Upper lobe of right lung (tissue), 1 donor: ENCODE data around the gene STYXL1. TPM values are rescaled to one million over a fixed set of nuclear protein-coding genes. Genes with fewer than 3 reads are reported as not detected.
A peak's percentile ranks its signal among the peaks of the same experiment; 100 is the strongest.
"Not testable (repeated sequence)": the region's sequence is repeated elsewhere in the genome, so short reads cannot be mapped to it uniquely, and the experiment has no call there.

Experiments used
- ATAC-seq: fragments of 200-7000 bp; cut with Tn5 transposase; one replicate; pipeline ENCODE4 v1.9.1; 2020; ENCODE audit warnings: mild to moderate bottlenecking, moderate library complexity
- DNase-seq: peaks from one replicate; pipeline ENCODE4 v3.0.0-alpha.2; 2020
- H3K27ac ChIP-seq: fragments of 200-600 bp; one replicate; pipeline ENCODE4 v1.8.0; 2022
- H3K27me3 ChIP-seq: fragments of 200-600 bp; one replicate; pipeline ENCODE4 v1.8.0; 2022; ENCODE audit warnings: mild to moderate bottlenecking
- H3K36me3 ChIP-seq: fragments of 200-600 bp; one replicate; pipeline ENCODE4 v1.8.0; 2022
- H3K4me1 ChIP-seq: fragments of 200-600 bp; one replicate; pipeline ENCODE4 v1.8.0; 2022
- H3K4me3 ChIP-seq: fragments of 200-600 bp; one replicate; pipeline ENCODE4 v1.8.0; 2022; ENCODE audit warnings: mild to moderate bottlenecking
- H3K9me3 ChIP-seq: fragments of 200-600 bp; one replicate; pipeline ENCODE4 v1.8.0; 2022
- intact Hi-C: fragments of 100-400 bp; cut with DNase I; formaldehyde crosslinking; loops from one replicate; pipeline ENCODE4 v1.11.0; 2022
- total RNA-seq: library from RNA; stranded (reverse); fragmentation: NEBNext Ultra II Directional; extraction: Animal tissue kit (Norgen Biotek cat#: 25700); gene quantifications from one replicate; pipeline ENCODE4 v1.2.1, GENCODE V29; 2021
- TF ChIP-seq, protein P1 (sequence below): fragments of 200-600 bp; IDR thresholded peaks from one replicate; pipeline ENCODE4 v1.8.0; 2022; ENCODE audit warnings: antibody characterized with exemption
- donor health status: DM: no; HTN: yes; CAD: no; lungs with severe emphysema.

STYXL1 gene
- total RNA-seq, 1 donor from 2014 or later: 20.9 TPM

DNA sequence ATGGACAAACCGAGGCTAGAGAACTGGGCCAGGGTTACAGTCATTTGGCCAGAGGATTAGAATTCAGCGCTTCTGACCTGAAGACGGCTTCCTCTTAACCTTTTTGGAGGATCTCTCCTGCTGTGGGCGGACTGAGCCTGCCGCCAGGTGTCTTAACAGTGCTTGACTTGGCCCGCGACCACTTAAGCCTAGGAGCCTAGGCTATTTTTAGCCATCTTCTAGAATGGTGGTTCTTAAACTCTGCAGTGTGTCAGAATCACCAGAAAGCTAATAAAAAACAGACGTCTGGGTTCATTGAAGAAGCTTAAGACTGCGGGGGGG is 828 bp upstream of the STYXL1 start:
- Histone ChIP-seq H3K36me3 (peaks cover 13% of the 10 kb centered on the region), H3K4me3 (peak overlapping the region; percentile 94), H3K9me3 (no peaks in the 10 kb centered on the region), H3K27ac (peak overlapping the region; percentile 97), H3K27me3 (no peaks in the 10 kb centered on the region), H3K4me1 (peaks cover 27% of the 10 kb centered on the region)
- ATAC-seq (peak; percentile 30), DNase-seq (peak; percentile 76)
- TF ChIP-seq, protein P1, sequence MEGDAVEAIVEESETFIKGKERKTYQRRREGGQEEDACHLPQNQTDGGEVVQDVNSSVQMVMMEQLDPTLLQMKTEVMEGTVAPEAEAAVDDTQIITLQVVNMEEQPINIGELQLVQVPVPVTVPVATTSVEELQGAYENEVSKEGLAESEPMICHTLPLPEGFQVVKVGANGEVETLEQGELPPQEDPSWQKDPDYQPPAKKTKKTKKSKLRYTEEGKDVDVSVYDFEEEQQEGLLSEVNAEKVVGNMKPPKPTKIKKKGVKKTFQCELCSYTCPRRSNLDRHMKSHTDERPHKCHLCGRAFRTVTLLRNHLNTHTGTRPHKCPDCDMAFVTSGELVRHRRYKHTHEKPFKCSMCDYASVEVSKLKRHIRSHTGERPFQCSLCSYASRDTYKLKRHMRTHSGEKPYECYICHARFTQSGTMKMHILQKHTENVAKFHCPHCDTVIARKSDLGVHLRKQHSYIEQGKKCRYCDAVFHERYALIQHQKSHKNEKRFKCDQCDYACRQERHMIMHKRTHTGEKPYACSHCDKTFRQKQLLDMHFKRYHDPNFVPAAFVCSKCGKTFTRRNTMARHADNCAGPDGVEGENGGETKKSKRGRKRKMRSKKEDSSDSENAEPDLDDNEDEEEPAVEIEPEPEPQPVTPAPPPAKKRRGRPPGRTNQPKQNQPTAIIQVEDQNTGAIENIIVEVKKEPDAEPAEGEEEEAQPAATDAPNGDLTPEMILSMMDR: no peak
- intact Hi-C loops: no loop called here

DNA sequence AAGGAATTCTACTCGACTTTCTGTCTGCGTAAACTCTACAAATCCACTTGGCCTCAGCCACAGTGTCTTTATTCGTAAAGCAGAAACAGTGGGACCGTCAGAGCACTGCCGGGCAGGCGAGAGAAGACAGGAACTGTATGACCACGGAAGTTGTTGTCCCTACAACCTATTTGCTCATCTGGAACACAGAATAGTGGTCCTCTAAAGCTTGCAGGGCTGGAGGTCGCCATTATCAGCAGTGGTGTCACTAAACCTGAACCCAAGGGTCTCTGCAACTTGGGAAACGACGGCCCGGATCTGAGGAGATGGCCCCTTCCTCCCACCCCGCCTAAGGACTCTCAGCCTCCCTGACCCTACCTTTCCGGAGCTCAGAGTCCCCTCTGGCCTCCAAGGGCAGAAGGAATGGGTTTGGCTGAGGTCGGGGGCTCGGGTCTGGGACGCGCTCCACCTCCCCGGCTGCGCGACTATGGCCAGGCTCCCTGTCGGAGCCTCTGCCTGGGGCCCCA is 442 bp downstream of the STYXL1 start:
- intact Hi-C loops: no loop called here
- H3K4me3 ChIP-seq: peak overlapping the region; percentile 94
- DNase-seq: no peak
- TF ChIP-seq, protein P1: no peak
- ATAC-seq: peak; percentile 1
- peaks cover 8% of the 10 kb centered on the region for H3K36me3 ChIP-seq
- peak overlapping the region; percentile 97 for H3K27ac ChIP-seq
- H3K9me3 ChIP-seq: no peaks in the 10 kb centered on the region
- H3K4me1 ChIP-seq: peaks cover 27% of the 10 kb centered on the region
- no peaks in the 10 kb centered on the region for H3K27me3 ChIP-seq

GRCh38 chr7:76044375-76044865 is 3.4 kb downstream of the STYXL1 start:
- no peaks in the 10 kb centered on the region for H3K27me3 ChIP-seq
- DNase-seq (no peak), ATAC-seq (no peak)
- TF ChIP-seq, protein P1: no peak
- intact Hi-C loops: no loop called here
- no peak overlapping the region for H3K27ac ChIP-seq
- no peaks in the 10 kb centered on the region for H3K36me3 ChIP-seq
- H3K4me3 ChIP-seq: no peak overlapping the region
- H3K9me3 ChIP-seq: no peaks in the 10 kb centered on the region
- H3K4me1 ChIP-seq: peaks cover 18% of the 10 kb centered on the region

DNA sequence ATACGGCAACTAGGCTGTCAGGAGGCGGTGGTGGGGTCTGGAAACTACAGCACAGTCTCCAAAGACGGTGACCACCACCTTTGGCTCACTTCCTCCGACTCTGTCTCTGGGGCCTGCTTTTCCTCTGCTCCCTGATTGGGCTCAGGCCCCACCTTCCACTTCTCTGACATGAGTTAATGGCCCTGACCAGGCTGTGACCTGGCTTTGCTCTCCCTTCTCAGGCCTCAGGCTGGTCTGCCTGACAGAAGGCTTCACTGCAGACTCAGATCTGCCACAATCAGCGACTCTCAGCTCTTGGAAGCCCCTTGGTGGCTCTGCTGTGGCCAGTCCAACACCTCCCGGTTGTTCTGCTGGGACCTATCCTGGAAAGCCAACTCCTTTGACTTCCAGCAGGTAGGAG is 7.7 kb downstream of the STYXL1 start:
- intact Hi-C loops: no loop called here
- H3K27me3 ChIP-seq: no peaks in the 10 kb centered on the region
- no peaks in the 10 kb centered on the region for H3K9me3 ChIP-seq
- no peak overlapping the region for H3K4me3 ChIP-seq
- TF ChIP-seq, protein P1: no peak
- no peak for DNase-seq
- H3K4me1 ChIP-seq: no peaks in the 10 kb centered on the region
- no peak for ATAC-seq
- H3K27ac ChIP-seq: no peak overlapping the region
- no peaks in the 10 kb centered on the region for H3K36me3 ChIP-seq

GRCh38 chr7:76037310-76037709 is 10.5 kb downstream of the STYXL1 start:
- Histone ChIP-seq H3K27me3 (no peaks in the 10 kb centered on the region), H3K36me3 (no peaks in the 10 kb centered on the region), H3K4me1 (no peaks in the 10 kb centered on the region), H3K9me3 (no peaks in the 10 kb centered on the region), H3K27ac (no peak overlapping the region), H3K4me3 (no peak overlapping the region)
- intact Hi-C loops: no loop called here
- ATAC-seq: peak; percentile 11
- no peak for DNase-seq
- TF ChIP-seq, protein P1: no peak

DNA sequence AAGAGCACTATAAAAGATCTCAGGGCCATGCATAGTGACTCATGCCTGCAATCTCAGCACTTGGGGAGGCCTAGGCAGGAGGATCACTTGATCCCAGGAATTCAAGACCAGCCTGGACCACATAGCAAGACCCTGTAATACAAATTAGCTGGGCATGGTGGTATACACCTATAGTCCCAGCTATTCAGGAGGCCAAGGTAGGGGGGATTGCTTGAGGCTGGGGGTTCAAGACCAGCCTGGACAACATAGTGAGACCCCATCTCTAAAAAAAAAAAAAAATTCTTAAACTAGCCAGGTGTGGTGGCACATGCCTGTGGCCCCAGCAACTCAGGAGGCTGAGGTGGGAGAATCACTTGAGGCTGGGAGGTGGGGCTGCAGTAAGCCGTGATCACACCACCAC is 15.8 kb downstream of the STYXL1 start:
- ATAC-seq: no peak

DNA sequence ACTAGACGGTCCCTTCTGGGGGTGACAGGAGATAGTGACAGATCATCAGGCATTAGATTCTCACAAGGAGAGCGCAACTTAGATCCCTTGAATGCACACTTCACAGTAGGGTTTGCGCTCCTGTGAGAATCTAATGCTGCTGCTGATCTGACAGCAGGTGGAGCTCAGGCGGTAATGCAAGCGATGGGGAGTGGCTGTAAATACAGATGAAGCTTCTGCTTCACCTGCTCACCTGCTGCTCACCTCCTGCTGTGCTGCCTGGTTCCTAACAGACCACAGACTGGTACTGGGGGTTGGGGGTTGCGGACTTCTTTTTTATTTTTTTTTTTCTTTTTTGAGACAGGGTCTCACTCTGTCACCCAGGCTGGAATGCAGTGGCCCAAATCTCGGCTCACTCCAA is 18.1 kb downstream of the STYXL1 start:
- H3K36me3 ChIP-seq, ATAC-seq, H3K27me3 ChIP-seq, intact Hi-C loops, H3K27ac ChIP-seq, H3K9me3 ChIP-seq, DNase-seq, H3K4me3 ChIP-seq, H3K4me1 ChIP-seq: not testable (repeated sequence)

More for the DNA sequence above, 15.8 kb downstream of the STYXL1 start:
- Histone ChIP-seq H3K36me3 (peaks cover 4% of the 10 kb centered on the region), H3K9me3 (no peaks in the 10 kb centered on the region), H3K4me1 (no peaks in the 10 kb centered on the region), H3K4me3 (no peak overlapping the region), H3K27me3 (no peaks in the 10 kb centered on the region), H3K27ac (no peak overlapping the region)
- no peak for DNase-seq
- intact Hi-C loops: no loop called here
- TF ChIP-seq, protein P1: no peak
